HG02642 (cell line): ENCODE results near the gene SKA3.

Source experiments
- ATAC-seq: cut with Tn5 transposase; IDR thresholded peaks from one replicate; pipeline ENCODE4 v1.9.1; 2021; ENCODE audit warnings: mild to moderate bottlenecking; ENCODE audit not compliant: unreplicated experiment, poor library complexity

The SKA3 gene

GRCh38 chr13:21118180-21118579 lies 58.2 kb downstream of the SKA3 start:
- no peak for ATAC-seq

GRCh38 chr13:21117104-21117809 lies 59.1 kb downstream of the SKA3 start:
- no peak for ATAC-seq

GRCh38 chr13:21116141-21116540 lies 60.2 kb downstream of the SKA3 start:
- ATAC-seq = no peak

- ATAC-seq = no peak
Measured at GRCh38 chr13:21115231-21115630, 61.1 kb downstream of the SKA3 start.

GRCh38 chr13:21111546-21111945 lies 64.8 kb downstream of the SKA3 start:
- no peak for ATAC-seq

GRCh38 chr13:21109168-21109567 lies 67.2 kb downstream of the SKA3 start:
- ATAC-seq = no peak

GRCh38 chr13:21106089-21106488 lies 70.3 kb downstream of the SKA3 start:
- no peak for ATAC-seq

- no peak for ATAC-seq
Measured at GRCh38 chr13:21104199-21105019, 71.9 kb downstream of the SKA3 start.
